GM12864 (cell line): ENCODE measurements around the gene ITGB1.

Experiments
- DNase-seq: peaks from one replicate; pipeline ENCODE4 v3.0.0-alpha.2; 2011; ENCODE audit warnings: low read depth
- H3K4me3 ChIP-seq: 2 replicates; pipeline ENCODE4 v1.5.1; 2011; ENCODE audit warnings: mild to moderate bottlenecking, low read depth, low read length, control low read depth
- TF ChIP-seq, protein P1 (sequence below): IDR thresholded peaks from 2 replicates; pipeline ENCODE4 v1.5.1; 2011; ENCODE audit warnings: low read depth, mild to moderate bottlenecking, moderate library complexity, low read length, control low read depth, inconsistent platforms; ENCODE audit errors: missing control alignments

Gene ITGB1

DNA sequence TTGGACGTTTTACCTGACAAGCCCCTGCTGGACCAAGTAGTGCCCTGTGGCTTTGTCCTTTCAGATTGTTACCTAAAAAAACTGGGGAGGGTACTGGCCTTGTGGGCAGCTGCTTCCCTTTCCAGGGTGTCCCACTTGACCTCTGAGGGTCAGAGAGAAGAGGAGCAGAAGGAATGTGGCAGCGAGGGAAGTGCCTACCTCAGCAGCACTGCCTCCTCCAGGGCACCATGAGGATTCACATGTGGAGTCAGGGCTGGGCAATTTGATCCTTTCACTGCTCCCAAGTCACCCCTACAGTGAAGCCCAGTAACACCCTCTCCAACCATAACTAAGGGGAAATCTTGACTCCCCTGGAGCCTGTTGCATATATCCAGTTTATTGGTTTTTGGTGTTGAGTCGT lies 64.6 kb downstream of the ITGB1 start:
- DNase-seq: no peak
- TF ChIP-seq, protein P1, sequence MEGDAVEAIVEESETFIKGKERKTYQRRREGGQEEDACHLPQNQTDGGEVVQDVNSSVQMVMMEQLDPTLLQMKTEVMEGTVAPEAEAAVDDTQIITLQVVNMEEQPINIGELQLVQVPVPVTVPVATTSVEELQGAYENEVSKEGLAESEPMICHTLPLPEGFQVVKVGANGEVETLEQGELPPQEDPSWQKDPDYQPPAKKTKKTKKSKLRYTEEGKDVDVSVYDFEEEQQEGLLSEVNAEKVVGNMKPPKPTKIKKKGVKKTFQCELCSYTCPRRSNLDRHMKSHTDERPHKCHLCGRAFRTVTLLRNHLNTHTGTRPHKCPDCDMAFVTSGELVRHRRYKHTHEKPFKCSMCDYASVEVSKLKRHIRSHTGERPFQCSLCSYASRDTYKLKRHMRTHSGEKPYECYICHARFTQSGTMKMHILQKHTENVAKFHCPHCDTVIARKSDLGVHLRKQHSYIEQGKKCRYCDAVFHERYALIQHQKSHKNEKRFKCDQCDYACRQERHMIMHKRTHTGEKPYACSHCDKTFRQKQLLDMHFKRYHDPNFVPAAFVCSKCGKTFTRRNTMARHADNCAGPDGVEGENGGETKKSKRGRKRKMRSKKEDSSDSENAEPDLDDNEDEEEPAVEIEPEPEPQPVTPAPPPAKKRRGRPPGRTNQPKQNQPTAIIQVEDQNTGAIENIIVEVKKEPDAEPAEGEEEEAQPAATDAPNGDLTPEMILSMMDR: no peak
- H3K4me3 ChIP-seq: no peak overlapping the region

DNA sequence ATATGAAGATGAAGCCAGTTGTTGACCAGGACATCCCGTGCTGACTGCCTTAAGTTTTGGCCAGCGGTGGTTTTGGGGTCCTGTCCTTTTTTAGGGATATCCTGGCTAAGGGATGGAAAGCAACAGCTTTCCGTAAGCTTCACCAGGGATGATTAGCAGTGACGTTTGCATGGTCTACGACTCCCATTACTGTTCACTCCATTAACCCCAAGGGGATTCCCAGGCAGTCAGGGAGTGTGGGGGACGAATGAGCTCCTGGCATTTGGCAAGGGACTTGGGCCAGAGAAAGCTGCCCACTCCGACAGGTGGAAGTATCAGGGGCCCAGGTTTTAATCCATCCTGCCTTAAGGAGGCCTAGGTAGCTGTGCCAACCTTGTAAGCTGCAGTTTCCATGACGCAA lies 66.8 kb downstream of the ITGB1 start:
- no peak for DNase-seq
- H3K4me3 ChIP-seq: no peak overlapping the region
- TF ChIP-seq, protein P1: no peak

DNA sequence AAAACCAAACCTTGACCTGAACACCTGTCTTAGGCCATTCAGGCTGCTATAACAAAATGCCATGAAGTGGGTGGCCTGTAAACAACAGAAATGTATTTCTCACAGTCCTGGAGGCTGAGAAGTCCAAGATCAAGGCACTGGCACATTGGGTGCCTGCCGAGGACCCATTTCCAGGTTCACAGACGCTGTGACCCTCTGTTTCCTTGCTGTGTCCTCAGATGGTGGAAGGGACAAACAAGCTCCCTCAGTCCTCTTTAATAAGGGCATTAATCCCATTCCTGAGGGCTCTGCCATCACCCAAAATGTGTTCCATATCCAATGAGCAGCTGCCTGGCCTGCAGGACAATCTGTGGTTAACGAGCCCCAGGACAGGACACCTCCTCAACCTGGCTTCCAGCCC lies 67.6 kb downstream of the ITGB1 start:
- DNase-seq: no peak

DNA sequence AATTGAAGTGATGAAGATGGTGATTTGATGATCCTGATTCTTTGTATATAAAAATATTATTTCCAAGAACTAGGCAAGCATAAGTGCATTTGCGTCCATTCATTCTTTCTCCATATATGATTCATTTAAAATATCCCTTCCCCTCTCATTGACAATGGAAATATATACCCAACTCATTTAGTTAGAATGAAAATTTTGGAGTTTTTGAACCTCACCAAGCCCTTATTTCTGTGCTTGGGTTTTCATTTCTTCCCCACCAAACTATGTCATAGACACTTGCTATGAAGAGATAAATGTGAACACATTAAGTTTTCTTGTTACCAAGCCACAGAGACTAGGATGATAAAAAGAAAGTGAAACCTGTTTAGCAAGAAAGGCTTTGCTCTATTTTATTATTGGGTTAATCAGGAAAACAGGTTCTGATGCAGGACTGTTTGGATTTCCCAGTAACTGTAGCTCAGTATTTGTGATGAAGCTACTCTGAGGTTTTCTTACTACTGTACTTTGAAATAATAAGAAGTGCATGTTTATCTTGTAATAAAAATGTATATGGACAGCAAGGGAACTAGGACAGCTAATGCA lies 68.3 kb downstream of the ITGB1 start:
- no peak for DNase-seq
- no peak overlapping the region for H3K4me3 ChIP-seq
- TF ChIP-seq, protein P1: no peak

More for the DNA sequence above, 67.6 kb downstream of the ITGB1 start:
- H3K4me3 ChIP-seq: no peak overlapping the region
- TF ChIP-seq, protein P1: no peak

DNA sequence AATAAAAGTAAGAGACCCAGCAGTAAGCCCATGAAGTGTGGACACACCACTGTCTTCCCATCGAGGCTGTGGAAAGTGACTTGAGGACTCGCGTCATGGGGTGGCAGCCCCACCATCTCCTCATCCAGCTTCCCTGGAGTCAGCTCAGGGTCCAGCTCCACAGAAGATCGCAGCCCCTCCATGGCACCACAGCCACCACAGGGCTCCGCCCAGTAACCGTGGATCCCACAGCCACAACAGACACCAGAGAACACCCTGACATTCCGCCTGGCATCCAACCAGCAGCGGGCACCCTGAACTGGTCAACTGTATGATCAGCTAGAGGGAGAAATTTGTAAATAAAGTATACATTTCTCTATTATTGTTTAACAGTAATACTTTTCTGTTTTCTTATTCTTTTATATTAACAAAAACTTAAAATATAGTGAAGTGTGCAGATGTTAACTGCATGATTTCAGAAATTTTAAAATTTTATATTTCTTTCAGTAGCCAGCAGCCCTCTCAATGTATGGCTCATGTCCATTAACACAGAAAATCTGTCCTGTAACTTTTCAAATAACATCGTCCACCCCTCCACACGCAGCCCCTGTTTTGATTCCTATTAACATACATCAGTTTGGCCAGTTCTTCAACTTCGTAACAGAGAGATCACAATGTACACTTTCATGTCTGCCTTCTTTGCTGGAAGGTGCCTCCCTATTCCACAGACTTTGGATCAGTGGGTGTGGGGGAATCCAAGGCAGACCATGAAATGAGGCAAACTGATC lies 69.7 kb downstream of the ITGB1 start:
- no peak for DNase-seq
- H3K4me3 ChIP-seq: no peak overlapping the region
- TF ChIP-seq, protein P1: no peak

DNA sequence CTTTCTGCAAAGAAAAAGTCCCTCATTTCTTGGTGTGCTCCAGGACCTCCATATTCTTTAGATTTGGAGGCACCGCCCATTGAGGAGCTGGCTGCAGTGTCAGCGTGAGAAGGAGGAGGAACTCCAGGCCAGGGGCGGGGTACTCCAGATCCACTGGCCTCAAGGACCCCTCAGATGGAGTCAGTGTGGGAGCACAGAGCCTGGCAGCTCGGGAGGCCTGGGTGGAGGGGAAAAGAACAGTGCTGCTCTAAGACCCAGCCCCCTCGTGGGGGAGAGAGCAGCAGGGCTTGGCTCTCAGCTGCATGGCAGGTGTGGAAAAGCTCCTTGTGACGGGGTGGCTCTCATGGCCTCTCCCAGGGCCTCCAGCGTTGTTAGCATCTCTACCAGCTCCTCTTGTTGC lies 70.5 kb downstream of the ITGB1 start:
- DNase-seq: no peak
- TF ChIP-seq, protein P1: no peak
- no peak overlapping the region for H3K4me3 ChIP-seq

DNA sequence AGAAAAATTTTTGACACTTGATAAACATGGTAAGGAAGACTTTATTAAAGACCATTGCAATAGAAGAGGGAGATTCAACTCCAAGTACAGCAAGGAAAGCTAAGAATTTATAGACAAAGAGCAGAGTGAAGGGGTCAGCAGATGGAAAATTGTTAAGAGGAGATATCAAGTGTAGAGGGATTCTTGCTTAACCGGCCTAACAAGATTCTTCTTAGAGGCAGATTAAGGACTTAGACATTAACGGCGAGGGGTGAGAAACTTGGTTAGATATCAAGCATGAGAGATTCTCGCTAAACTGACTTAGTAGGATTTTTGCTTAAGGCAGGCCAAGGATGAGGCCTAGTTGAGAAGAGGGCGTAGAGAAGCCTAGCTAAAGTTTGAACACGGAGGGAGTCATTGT lies 76.0 kb downstream of the ITGB1 start:
- no peak for DNase-seq
- TF ChIP-seq, protein P1: no peak
- no peak overlapping the region for H3K4me3 ChIP-seq
